ENCODE data around the gene FCHSD2.

- TF ChIP-seq POLR2AphosphoS5 (IDR thresholded peaks at IDR 0.05; ENCODE audit: low read depth, low read length) (no peak), REST (IDR thresholded peaks at IDR 0.05; ENCODE audit: insufficient read depth in 1 of 2, low read depth in 2 of 2, low read length in 2 of 2) (no peak)
Observed at GRCh38 chr11:72856065-72856464, 286.1 kb downstream of the FCHSD2 start.

Data from PFSK-1 (cell line).